ENCODE data around the gene SCAP.

SCAP gene

DNA sequence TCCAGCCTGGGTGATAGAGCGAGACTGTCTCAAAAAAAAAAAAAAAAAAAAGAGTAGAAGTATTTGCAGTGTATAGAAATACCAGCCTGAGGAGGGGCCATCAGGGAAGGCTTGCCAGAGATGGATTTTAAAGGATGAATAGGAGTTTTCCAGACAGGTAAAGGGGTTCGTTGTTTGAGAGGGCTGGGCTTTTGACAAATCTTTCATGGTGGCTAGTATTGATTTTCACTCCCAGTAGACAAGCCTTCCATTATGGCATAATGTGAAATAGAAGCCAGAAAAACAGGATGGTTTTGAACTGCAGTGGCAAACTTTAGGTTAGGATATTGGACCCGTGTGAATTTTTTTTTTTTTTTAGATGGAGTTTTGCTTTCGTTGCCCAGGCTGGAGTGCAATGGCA, 91.3 kb downstream of the SCAP start:
- H2BK15ac ChIP-seq (ENCODE audit: low read depth, poor library complexity, severe bottlenecking), result no peak overlapping the region
- no peak overlapping the region for H2AK5ac ChIP-seq (ENCODE audit: low read length, severe bottlenecking)
- peaks cover 20% of the 10 kb centered on the region for H3K79me1 ChIP-seq (replicated peaks; ENCODE audit: low read length, poor library complexity, severe bottlenecking)
- H3K27ac ChIP-seq (ENCODE audit: low read length, poor library complexity, severe bottlenecking), result no peak overlapping the region
- peaks cover 0 to 19% of the 10 kb centered on the region in 2 experiments for H3K36me3 ChIP-seq (ENCODE audit: control insufficient read depth in 1 of 2, insufficient read depth in 2 of 2, low read depth in 1 of 2, low read length in 2 of 2)
- no peak overlapping the region for H3K14ac ChIP-seq (ENCODE audit: low read length in 2 of 2)
- 96% methylated on average over 4 of the region's 4 CpGs for WGBS
- H3K18ac ChIP-seq (ENCODE audit: low read depth in 1 of 2, low read length in 2 of 2), result no peak overlapping the region
- no peak overlapping the region for H2AFZ ChIP-seq (ENCODE audit: low read depth, low read length)
- peaks cover 13% of the 10 kb centered on the region for H3K4me1 ChIP-seq (ENCODE audit: control insufficient read depth, insufficient read depth, low read depth, low read length)
- H3K4me2 ChIP-seq (ENCODE audit: low read length, poor library complexity, severe bottlenecking), result no peak overlapping the region
- H2BK5ac ChIP-seq (ENCODE audit: low read depth, low read length, poor library complexity, severe bottlenecking), result no peak overlapping the region
- H3K4me3 ChIP-seq (ENCODE audit: insufficient read depth in 1 of 2, low read depth in 1 of 2, low read length in 2 of 2), result no peak overlapping the region
- H3K27me3 ChIP-seq (ENCODE audit: control insufficient read depth in 1 of 2, insufficient read depth in 1 of 2, low read length in 2 of 2), result no peaks in the 10 kb centered on the region
- H4K8ac ChIP-seq (ENCODE audit: low read length), result no peak overlapping the region
- H2BK12ac ChIP-seq (ENCODE audit: low read length in 2 of 2), result no peak overlapping the region
- H4K91ac ChIP-seq (ENCODE audit: low read length), result no peak overlapping the region
- no peak overlapping the region for H3K23ac ChIP-seq (ENCODE audit: low read length in 2 of 2)
- DNase-seq, result no peak
- no peak overlapping the region for H2BK120ac ChIP-seq (ENCODE audit: low read depth, low read length)
- H3K9ac ChIP-seq (ENCODE audit: low read length), result no peak overlapping the region
- H3K9me3 ChIP-seq (ENCODE audit: control insufficient read depth, low read length), result no peaks in the 10 kb centered on the region
- H3K4ac ChIP-seq (ENCODE audit: low read depth in 1 of 2, low read length in 2 of 2), result no peak overlapping the region

DNA sequence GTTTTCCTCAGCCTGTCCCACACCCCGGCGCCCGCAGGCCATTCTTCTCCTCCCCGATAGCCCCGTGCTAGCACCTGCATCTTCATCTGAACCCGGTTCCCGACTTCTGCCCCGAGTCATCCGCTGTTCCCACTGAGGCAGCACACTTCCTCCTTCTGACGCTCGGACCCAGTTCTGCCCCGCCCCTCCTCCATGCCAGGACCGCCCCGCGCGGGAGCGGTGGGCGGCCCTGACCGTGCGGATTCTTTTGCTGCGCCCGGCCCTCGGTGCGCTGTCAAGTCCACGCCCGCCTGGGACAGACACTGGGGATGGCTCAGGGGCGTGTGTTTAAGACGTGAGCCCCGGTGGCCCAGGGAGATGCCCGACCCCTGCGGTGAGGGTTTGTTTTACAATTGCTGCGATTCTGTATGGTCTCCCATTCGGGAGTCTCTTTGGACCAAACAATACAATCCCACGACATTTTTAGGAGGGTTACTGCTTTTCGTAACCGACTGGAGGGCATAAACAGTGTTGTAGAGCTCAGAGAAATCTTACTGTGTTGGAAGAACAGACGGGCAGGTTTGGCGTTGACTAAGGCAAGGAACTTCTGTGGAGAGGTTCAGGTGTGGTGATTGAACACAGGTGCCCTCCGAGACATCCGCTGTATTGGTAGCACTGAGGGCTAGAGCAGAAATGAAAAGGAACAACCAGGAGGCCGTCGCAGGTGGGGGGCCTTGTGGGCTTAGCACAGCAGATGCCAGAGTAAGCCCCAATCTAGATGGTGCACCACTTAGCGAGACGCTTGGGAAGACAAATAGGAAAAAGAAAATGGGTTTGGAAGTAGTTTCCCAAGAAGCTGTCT, 94.2 kb downstream of the SCAP start:
- peaks cover 20% of the 10 kb centered on the region for H3K79me1 ChIP-seq (replicated peaks; ENCODE audit: low read length, poor library complexity, severe bottlenecking)
- peak overlapping the region; percentile 36 to 99 for H3K4ac ChIP-seq (ENCODE audit: low read depth in 1 of 2, low read length in 2 of 2)
- peak overlapping the region; percentile 67 for H2BK5ac ChIP-seq (ENCODE audit: low read depth, low read length, poor library complexity, severe bottlenecking)
- no peak overlapping the region for H2AK5ac ChIP-seq (ENCODE audit: low read length, severe bottlenecking)
- peak overlapping the region; percentile 91 for H3K27ac ChIP-seq (ENCODE audit: low read length, poor library complexity, severe bottlenecking)
- H3K9me3 ChIP-seq (ENCODE audit: control insufficient read depth, low read length), result no peaks in the 10 kb centered on the region
- peak overlapping the region; percentile 95 for H2BK15ac ChIP-seq (ENCODE audit: low read depth, poor library complexity, severe bottlenecking)
- peak overlapping the region; percentile 99 for H3K9ac ChIP-seq (ENCODE audit: low read length)
- peak; percentile 92 for DNase-seq
- H3K4me3 ChIP-seq (ENCODE audit: insufficient read depth in 1 of 2, low read depth in 1 of 2, low read length in 2 of 2), result peak overlapping the region; percentile 90 to 93
- no peaks in the 10 kb centered on the region for H3K27me3 ChIP-seq (ENCODE audit: control insufficient read depth in 1 of 2, insufficient read depth in 1 of 2, low read length in 2 of 2)
- 8% methylated on average over 40 of the region's 44 CpGs for WGBS
- H2BK120ac ChIP-seq (ENCODE audit: low read depth, low read length), result peak overlapping the region; percentile 77
- H2BK12ac ChIP-seq (ENCODE audit: low read length in 2 of 2), result peak overlapping the region in 1 of 2 experiments; percentile 23
- peak overlapping the region in 1 of 2 experiments; percentile 99 for H3K14ac ChIP-seq (ENCODE audit: low read length in 2 of 2)
- H4K8ac ChIP-seq (ENCODE audit: low read length), result peak overlapping the region; percentile 95
- H3K18ac ChIP-seq (ENCODE audit: low read depth in 1 of 2, low read length in 2 of 2), result peak overlapping the region; percentile 96 to 99
- peak overlapping the region; percentile 47 for H2AFZ ChIP-seq (ENCODE audit: low read depth, low read length)
- H4K91ac ChIP-seq (ENCODE audit: low read length), result peak overlapping the region; percentile 97
- peak overlapping the region; percentile 86 for H3K4me2 ChIP-seq (ENCODE audit: low read length, poor library complexity, severe bottlenecking)
- H3K23ac ChIP-seq (ENCODE audit: low read length in 2 of 2), result peak overlapping the region in 1 of 2 experiments; percentile 99
- peaks cover 15% of the 10 kb centered on the region for H3K4me1 ChIP-seq (ENCODE audit: control insufficient read depth, insufficient read depth, low read depth, low read length)
- peaks cover 0 to 8% of the 10 kb centered on the region in 2 experiments for H3K36me3 ChIP-seq (ENCODE audit: control insufficient read depth in 1 of 2, insufficient read depth in 2 of 2, low read depth in 1 of 2, low read length in 2 of 2)

DNA sequence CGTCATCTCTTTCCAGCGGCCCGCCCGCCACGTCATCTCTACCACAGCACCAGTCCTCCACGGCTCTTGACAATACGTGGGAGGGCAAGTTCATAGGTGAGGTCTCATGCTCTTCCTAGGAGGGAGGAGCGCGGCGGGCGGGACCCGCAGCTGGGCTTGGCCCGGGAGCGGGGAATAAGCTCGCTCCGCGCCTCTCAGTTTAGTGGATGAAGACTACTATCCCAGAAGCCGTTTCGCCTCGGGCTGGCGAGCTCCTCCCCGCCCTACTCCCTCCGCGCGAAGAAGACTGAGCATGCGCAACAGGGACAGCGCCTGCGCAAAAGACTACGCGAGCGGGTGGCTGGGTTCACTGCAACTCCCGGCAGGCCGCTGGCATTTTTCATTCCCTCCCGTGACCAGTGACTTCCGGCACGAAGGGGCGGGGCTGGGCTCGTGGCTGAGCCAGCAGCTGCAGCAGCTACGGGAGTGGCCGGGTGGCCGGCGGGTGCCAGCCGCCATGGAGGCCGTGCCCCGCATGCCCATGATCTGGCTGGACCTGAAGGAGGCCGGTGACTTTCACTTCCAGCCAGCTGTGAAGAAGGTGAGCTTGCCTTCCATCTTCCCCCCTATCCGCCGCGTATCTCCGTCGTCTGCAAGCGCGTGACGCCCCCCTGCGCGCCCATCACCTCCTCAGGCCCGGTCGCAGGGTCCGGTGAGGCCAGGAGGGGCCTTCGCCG, 95.0 kb downstream of the SCAP start, which contains the start of gene PTPN23:
TSS of gene PTPN23 (plus strand) at position 421 of the 716 bp plus-strand sequence. CDS start at position 497, 76 bp downstream.
- Histone ChIP-seq H3K36me3 (ENCODE audit: control insufficient read depth in 1 of 2, insufficient read depth in 2 of 2, low read depth in 1 of 2, low read length in 2 of 2) (peaks cover 0 to 8% of the 10 kb centered on the region in 2 experiments), H2AK5ac (ENCODE audit: low read length, severe bottlenecking) (peak within 1 kb of the TSS; percentile 57), H3K14ac (ENCODE audit: low read length in 2 of 2) (peak within 1 kb of the TSS in 1 of 2 experiments; percentile 99), H3K79me1 (replicated peaks; ENCODE audit: low read length, poor library complexity, severe bottlenecking) (peaks cover 17% of the 10 kb centered on the region), H2BK15ac (ENCODE audit: low read depth, poor library complexity, severe bottlenecking) (peak within 1 kb of the TSS; percentile 95), H3K9ac (ENCODE audit: low read length) (peak within 1 kb of the TSS; percentile 99), H3K23ac (ENCODE audit: low read length in 2 of 2) (peak within 1 kb of the TSS in 1 of 2 experiments; percentile 99), H3K18ac (ENCODE audit: low read depth in 1 of 2, low read length in 2 of 2) (peak within 1 kb of the TSS; percentile 96 to 99), H2BK120ac (ENCODE audit: low read depth, low read length) (peak within 1 kb of the TSS; percentile 77), H3K4me3 (ENCODE audit: insufficient read depth in 1 of 2, low read depth in 1 of 2, low read length in 2 of 2) (peak within 1 kb of the TSS; percentile 90 to 93), H3K9me3 (ENCODE audit: control insufficient read depth, low read length) (no peaks in the 10 kb centered on the region), H3K4ac (ENCODE audit: low read depth in 1 of 2, low read length in 2 of 2) (peak within 1 kb of the TSS; percentile 36 to 99), H3K27me3 (ENCODE audit: control insufficient read depth in 1 of 2, insufficient read depth in 1 of 2, low read length in 2 of 2) (no peaks in the 10 kb centered on the region), H2BK5ac (ENCODE audit: low read depth, low read length, poor library complexity, severe bottlenecking) (peak within 1 kb of the TSS; percentile 81), H2BK12ac (ENCODE audit: low read length in 2 of 2) (peak within 1 kb of the TSS in 1 of 2 experiments; percentile 32), H4K91ac (ENCODE audit: low read length) (peak within 1 kb of the TSS; percentile 97), H3K4me1 (ENCODE audit: control insufficient read depth, insufficient read depth, low read depth, low read length) (peaks cover 15% of the 10 kb centered on the region), H2AFZ (ENCODE audit: low read depth, low read length) (peak within 1 kb of the TSS; percentile 47), H3K4me2 (ENCODE audit: low read length, poor library complexity, severe bottlenecking) (peak within 1 kb of the TSS; percentile 86), H3K27ac (ENCODE audit: low read length, poor library complexity, severe bottlenecking) (peak within 1 kb of the TSS; percentile 94), H4K8ac (ENCODE audit: low read length) (peak within 1 kb of the TSS; percentile 97)
- DNase-seq, result peak; percentile 99
- under 1% methylated on average over 56 of the region's 61 CpGs for WGBS
